Mucosa of descending colon (tissue), 3 donors: ENCODE results near the gene ATP6V1G2. TPM values are rescaled to one million over a fixed set of nuclear protein-coding genes. Genes with fewer than 3 reads are reported as not detected.
"Not testable (repeated sequence)": the region's sequence is repeated elsewhere in the genome, so short reads cannot be mapped to it uniquely, and the experiment has no call there.

Experiments
- ATAC-seq: fragments of 200-7000 bp; cut with Tn5 transposase; one replicate; pipeline ENCODE4 v1.9.1; 2020; ENCODE audit warnings: mild to moderate bottlenecking, moderate library complexity
- DNase-seq, 3 donors: peaks; one replicate each; pipeline ENCODE4 v3.0.0-alpha.2; 2020
- H3K36me3 ChIP-seq: fragments of 200-600 bp; one replicate; pipeline ENCODE4 v1.8.0; 2021; ENCODE audit warnings: low read depth, mild to moderate bottlenecking
- H3K4me1 ChIP-seq: fragments of 200-600 bp; one replicate; pipeline ENCODE4 v1.8.0; 2021; ENCODE audit warnings: low read depth, mild to moderate bottlenecking
- H3K4me3 ChIP-seq: fragments of 200-600 bp; one replicate; pipeline ENCODE4 v1.8.0; 2021; ENCODE audit warnings: mild to moderate bottlenecking
- H3K9me3 ChIP-seq: fragments of 200-600 bp; one replicate; pipeline ENCODE4 v1.8.0; 2021; ENCODE audit warnings: mild to moderate bottlenecking
- CTCF ChIP-seq: fragments of 200-600 bp; IDR thresholded peaks from one replicate; pipeline ENCODE4 v1.8.0; 2022; ENCODE audit warnings: antibody characterized with exemption, mild to moderate bottlenecking
- intact Hi-C, 2 donors: fragments of 100-400 bp; cut with DNase I in 1 of 2; cut with micrococcal nuclease in 1 of 2; formaldehyde crosslinking; loops; one replicate each; pipeline versions ENCODE4 v1.11.0 to v1.11.1; 2022; cut with DNase I, micrococcal nuclease
- total RNA-seq, 3 donors: library from RNA; stranded (reverse); fragmentation: NEBNext Ultra II Directional in 2 of 3; extraction: Animal tissue kit (Norgen Biotek cat#: 25700) in 2 of 3; gene quantifications; one replicate each; pipeline versions ENCODE4 v1.2.1 to v1.2.4, GENCODE V29; 2021 to 2023
- donor health status: DM: no; HTN: no; CAD: no; lungs with moderate emphysema.
- donor health status: DM: no; HTN: no; CAD: no.
- donor health status: DM: no; HTN: yes; CAD: no.

Gene ATP6V1G2
- total RNA-seq, 3 donors from 2014 or later: 0.55 to 4.5 (median 1.2) TPM

- Histone ChIP-seq H3K36me3 (peaks cover 9% of the 10 kb centered on the region), H3K9me3 (no peaks in the 10 kb centered on the region), H3K4me3 (no peak overlapping the region), H3K4me1 (no peaks in the 10 kb centered on the region)
- DNase-seq (no peak), ATAC-seq (peak; percentile 52)
- intact Hi-C loops: no loop called here
- TF ChIP-seq CTCF: no peak
Observed at GRCh38 chr6:31525932-31526591, 20.3 kb downstream of the ATP6V1G2 start.

- ATAC-seq (no peak), DNase-seq (no peak)
- H3K4me3 ChIP-seq: no peak overlapping the region
- intact Hi-C loops: no loop called here
- peaks cover 3% of the 10 kb centered on the region for H3K36me3 ChIP-seq
- H3K4me1 ChIP-seq: no peaks in the 10 kb centered on the region
- no peaks in the 10 kb centered on the region for H3K9me3 ChIP-seq
- no peak for TF ChIP-seq CTCF
Observed at GRCh38 chr6:31525553-31525931, 20.9 kb downstream of the ATP6V1G2 start.

GRCh38 chr6:31521835-31522234, 24.6 kb downstream of the ATP6V1G2 start:
- Histone ChIP-seq H3K36me3 (no peaks in the 10 kb centered on the region), H3K4me1 (no peaks in the 10 kb centered on the region), H3K9me3 (no peaks in the 10 kb centered on the region), H3K4me3 (no peak overlapping the region)
- no peak for TF ChIP-seq CTCF
- ATAC-seq: no peak
- intact Hi-C loops: no loop called here
- no peak for DNase-seq

- Histone ChIP-seq H3K36me3 (no peaks in the 10 kb centered on the region), H3K9me3 (no peaks in the 10 kb centered on the region), H3K4me3 (no peak overlapping the region), H3K4me1 (no peaks in the 10 kb centered on the region)
- TF ChIP-seq CTCF: no peak
- DNase-seq (no peak), ATAC-seq (no peak)
- intact Hi-C loops: no loop called here
Observed at GRCh38 chr6:31513456-31514165, 32.8 kb downstream of the ATP6V1G2 start.

GRCh38 chr6:31510007-31510406, 36.4 kb downstream of the ATP6V1G2 start:
- ATAC-seq: no peak
- Histone ChIP-seq H3K9me3 (no peaks in the 10 kb centered on the region), H3K4me1 (no peaks in the 10 kb centered on the region), H3K4me3 (no peak overlapping the region), H3K36me3 (no peaks in the 10 kb centered on the region)
- DNase-seq: no peak
- no peak for TF ChIP-seq CTCF
- intact Hi-C loops: no loop called here

GRCh38 chr6:31509036-31509435, 37.4 kb downstream of the ATP6V1G2 start:
- H3K4me3 ChIP-seq, H3K4me1 ChIP-seq, H3K9me3 ChIP-seq, ATAC-seq, intact Hi-C loops, H3K36me3 ChIP-seq, DNase-seq: not testable (repeated sequence)
